Esophagus muscularis mucosa (tissue), 4 donors: Measurements from ENCODE around the gene UBR3. TPM values are rescaled to one million over a fixed set of nuclear protein-coding genes. Genes with fewer than 3 reads are reported as not detected.
"Not testable (repeated sequence)": the region's sequence is repeated elsewhere in the genome, so short reads cannot be mapped to it uniquely, and the experiment has no call there.

Experiments used
- DNase-seq: peaks from one replicate; pipeline ENCODE4 v3.0.0-alpha.2; 2017; ENCODE audit errors: extremely low spot score
- H3K27ac ChIP-seq, 4 donors: fragments of 200-600 bp; sonication (generic); replicated peaks in 1 of 4; 1 replicate in 3 of 4; 2 replicates in 1 of 4; pipeline ENCODE4 v1.5.1; 2016 to 2019; ENCODE audit warnings: mild to moderate bottlenecking in 1 of 4
- H3K27me3 ChIP-seq, 4 donors: fragments of 200-600 bp; sonication (generic); one replicate each; pipeline versions ENCODE4 v1.5.1 to v1.6.0; 2016 to 2019
- H3K36me3 ChIP-seq, 4 donors: fragments of 200-600 bp; sonication (generic); one replicate each; pipeline ENCODE4 v1.5.1; 2016 to 2019
- H3K4me1 ChIP-seq, 4 donors: fragments of 200-600 bp; sonication (generic); one replicate each; pipeline ENCODE4 v1.5.1; 2016 to 2019
- H3K4me3 ChIP-seq, 4 donors: fragments of 200-600 bp; sonication (generic); 1 replicate in 2 of 4; 2 replicates in 2 of 4; pipeline ENCODE4 v1.5.1; 2016 to 2019; ENCODE audit warnings: mild to moderate bottlenecking in 4 of 4, moderate library complexity in 1 of 4
- H3K9me3 ChIP-seq, 4 donors: fragments of 200-600 bp; sonication (generic); 1 replicate in 3 of 4; 2 replicates in 1 of 4; pipeline ENCODE4 v1.5.1; 2016 to 2019
- CTCF ChIP-seq, 3 experiments: fragments of 200-600 bp in 2 of 3; fragments of 450-650 bp in 1 of 3; sonication (generic) in 2 of 3; IDR thresholded peaks; one replicate each; pipeline ENCODE4 v1.5.1; 2017 to 2019; ENCODE audit warnings: antibody characterized with exemption in 3 of 3, mild to moderate bottlenecking in 2 of 3, moderate library complexity in 1 of 3
- EP300 ChIP-seq: sonication (generic); formaldehyde crosslinking; IDR thresholded peaks from one replicate; pipeline ENCODE4 v1.6.1; 2017; ENCODE audit warnings: antibody characterized with exemption
- POLR2A ChIP-seq: fragments of 450-650 bp; IDR thresholded peaks from one replicate; pipeline ENCODE4 v1.6.1; 2017; ENCODE audit warnings: antibody characterized with exemption, moderate library complexity, mild to moderate bottlenecking, low read depth
- POLR2AphosphoS5 ChIP-seq, 2 donors: sonication (generic); formaldehyde crosslinking; IDR thresholded peaks; one replicate each; pipeline ENCODE4 v1.6.1; 2017; ENCODE audit warnings: antibody characterized with exemption in 2 of 2
- WGBS: methylation state at CpG from one replicate; pipeline ENCODE4 v1.1.5; 2018; 5-methylcytosine and 5-hydroxymethylcytosine counted together
- intact Hi-C: fragments of 100-400 bp; cut with DNase I; formaldehyde crosslinking; loops from one replicate; pipeline ENCODE4 v1.15.1; 2023
- small RNA-seq, 3 donors: library from RNA; depleted of rRNA; stranded (forward); fragments of <200 nt; gene quantifications; one replicate each; pipeline ENCODE3, GENCODE V24; 2016
- total RNA-seq, 4 donors: library from RNA; depleted of rRNA; stranded (reverse); fragments of >200 nt; gene quantifications; one replicate each; pipeline versions ENCODE4 v1.1.0 to v1.2.1, GENCODE V29; 2016

The UBR3 gene
- total RNA-seq, 4 donors from 2014 or later, result 46.1 to 80.2 (median 58.8) TPM

GRCh38 chr2:170123593-170123992, 296.3 kb downstream of the UBR3 start:
- Histone ChIP-seq H3K27ac (no peak overlapping the region), H3K9me3 (no peaks in the 10 kb centered on the region), H3K36me3 (no peaks in the 10 kb centered on the region), H3K4me3 (no peak overlapping the region), H3K27me3 (no peaks in the 10 kb centered on the region), H3K4me1 (no peaks in the 10 kb centered on the region)
- intact Hi-C loops, result no loop called here
- WGBS, result 70% methylated on average over 2 of the region's 2 CpGs
- TF ChIP-seq POLR2AphosphoS5 (IDR thresholded peaks at IDR 0.05) (no peak), POLR2A (no peak), EP300 (no peak), CTCF (IDR thresholded peaks at IDR 0.05) (no peak)
- no peak for DNase-seq

GRCh38 chr2:170126138-170126728, 299.0 kb downstream of the UBR3 start:
- intact Hi-C loops, H3K4me1 ChIP-seq: not testable (repeated sequence)
- WGBS, result 95% methylated on average over 8 of the region's 8 CpGs

More at GRCh38 chr2:170126138-170126728, 299.0 kb downstream of the UBR3 start:
- H3K36me3 ChIP-seq, H3K27ac ChIP-seq, DNase-seq, H3K27me3 ChIP-seq, H3K4me3 ChIP-seq, H3K9me3 ChIP-seq: not testable (repeated sequence)

Small RNAs within 50 kb of the gene (small RNA-seq; reads per million reads assigned to genes)
- 0 reads per million in 3 donors for gene RNU6-1006P

Other genes starting within 250 kb of the UBR3 start
- gene PPIG, start 243.1 kb upstream of the UBR3 start, total RNA-seq, result 10 to 100 TPM; 26.5 to 48.6 (median 34.5) TPM
- under 1 TPM in 1 of 4 donors, not detected in 3; 0.80 TPM for gene CFAP210, start 133.0 kb upstream of the UBR3 start, total RNA-seq
- 10 to 100 TPM in 1 of 4 donors, 1 to 10 TPM in 3; 3.3 to 18.7 (median 6.6) TPM for gene PHOSPHO2, start 133.0 kb upstream of the UBR3 start, total RNA-seq
- gene KLHL23, start 93.6 kb upstream of the UBR3 start, total RNA-seq, result 10 to 100 TPM; 36.9 to 66.9 (median 52.8) TPM
- gene SSB, start 28.6 kb upstream of the UBR3 start, total RNA-seq, result 10 to 100 TPM; 57.1 to 73.0 (median 63.6) TPM
- gene METTL5, start 2.5 kb upstream of the UBR3 start, total RNA-seq, result 100 to 1,000 TPM in 1 of 4 donors, 10 to 100 TPM in 3; 66.2 to 104 (median 75.2) TPM